HepG2 (cell line): ENCODE measurements around the gene NEURL2. TPM values are rescaled to one million over a fixed set of nuclear protein-coding genes. Genes with fewer than 3 reads are reported as not detected.

Experiments used
- ARNT2 ChIP-seq: sonication (generic); formaldehyde crosslinking; IDR thresholded peaks from 2 replicates; pipeline ENCODE4 v1.8.0; 2022; ENCODE audit warnings: mild to moderate bottlenecking, low read depth, missing genetic modification reagents, moderate library complexity
- ARNTL ChIP-seq: sonication (generic); formaldehyde crosslinking; IDR thresholded peaks from 2 replicates; pipeline ENCODE4 v1.4.0; 2020; ENCODE audit warnings: mild to moderate bottlenecking, missing genetic modification reagents
- CREM ChIP-seq, 2 experiments: sonication (generic) in 1 of 2; formaldehyde crosslinking in 1 of 2; IDR thresholded peaks; 2 replicates each; pipeline versions ENCODE4 v1.4.0 to v1.6.1; 2016 to 2020; ENCODE audit warnings: antibody characterized with exemption in 1 of 2, mild to moderate bottlenecking in 1 of 2, missing genetic modification reagents in 1 of 2
- HNF1B ChIP-seq: sonication (generic); formaldehyde crosslinking; IDR thresholded peaks from 2 replicates; pipeline ENCODE4 v1.5.1; 2020; ENCODE audit warnings: mild to moderate bottlenecking, moderate library complexity, missing genetic modification reagents
- PRDM15 ChIP-seq: sonication (generic); formaldehyde crosslinking; IDR thresholded peaks from 2 replicates; pipeline ENCODE4 v1.4.0; 2020; ENCODE audit warnings: missing genetic modification reagents
- SAFB2 ChIP-seq: sonication (generic); formaldehyde crosslinking; IDR thresholded peaks from 2 replicates; pipeline ENCODE4 v1.5.1; 2020; ENCODE audit warnings: missing genetic modification reagents, low read depth, mild to moderate bottlenecking, borderline replicate concordance
- ZFP41 ChIP-seq: sonication (generic); formaldehyde crosslinking; IDR thresholded peaks from 2 replicates; pipeline ENCODE4 v1.4.0; 2020; ENCODE audit warnings: mild to moderate bottlenecking, missing genetic modification reagents, borderline replicate concordance
- ZHX1 ChIP-seq: sonication (generic); formaldehyde crosslinking; IDR thresholded peaks from 2 replicates; pipeline ENCODE4 v1.8.1; 2022; ENCODE audit warnings: low read depth, mild to moderate bottlenecking, missing genetic modification reagents
- ZNF101 ChIP-seq: sonication (generic); formaldehyde crosslinking; IDR thresholded peaks from 2 replicates; pipeline ENCODE4 v1.4.0; 2020; ENCODE audit warnings: mild to moderate bottlenecking, low read depth, missing genetic modification reagents, borderline replicate concordance
- ZNF407 ChIP-seq: sonication (generic); formaldehyde crosslinking; IDR thresholded peaks from one replicate; pipeline ENCODE4 v1.5.1; 2020; ENCODE audit warnings: mild to moderate bottlenecking, missing genetic modification reagents; ENCODE audit errors: not compliant biosample characterization
- ZSCAN21 ChIP-seq: sonication (generic); formaldehyde crosslinking; IDR thresholded peaks from 2 replicates; pipeline ENCODE4 v1.8.0; 2022; ENCODE audit warnings: mild to moderate bottlenecking, missing genetic modification reagents, moderate library complexity, borderline replicate concordance
- polyA plus RNA-seq, 8 experiments: library from polyadenylated mRNA; depleted of rRNA in 3 of 8; stranded (reverse) in 7 of 8; unstranded in 1 of 8; fragments of >200 nt; fragmentation: Illumina TruSeq in 4 of 8; extraction: Trizol in 4 of 8; gene quantifications; 2 replicates each; pipeline versions ENCODE4 v1.2.1 to v1.2.3, GENCODE V29; 2011 to 2016; ENCODE audit warnings: low read depth in 4 of 8, missing spikeins in 1 of 8, mixed read lengths in 1 of 8; ENCODE audit not compliant: insufficient read depth in 1 of 8
- total RNA-seq, 5 experiments: library from RNA; depleted of rRNA; stranded (reverse); fragments of >200 nt; fragmentation: Illumina TruSeq; extraction: Trizol; gene quantifications; 2 replicates each; pipeline ENCODE4 v1.2.3, GENCODE V29; 2016; ENCODE audit warnings: low read depth in 1 of 5

The NEURL2 gene
- total and polyA plus RNA-seq, 2 of the 13 experiments (the other 11 are each of a cell fraction or from before 2014, with no cell fraction given), result 7.2 to 9.7 TPM

- TF ChIP-seq PRDM15 (CRISPR knock-in tag) (peak; percentile 73; the same call in 1 of the 2 replicates), CREM (IDR thresholded peaks at IDR 0.05) (no peak), CREM (CRISPR knock-in tag; IDR thresholded peaks at IDR 0.05) (no peak), HNF1B (CRISPR knock-in tag) (no peak), ZHX1 (peak; percentile 32; the same call in 1 of the 2 replicates), ZSCAN21 (CRISPR knock-in tag) (peak; percentile 57), ZNF407 (CRISPR knock-in tag) (no peak), SAFB2 (CRISPR knock-in tag) (no peak), ZNF101 (CRISPR knock-in tag) (no peak), ZFP41 (CRISPR knock-in tag) (no peak), ARNT2 (CRISPR knock-in tag) (0 out of 2 replicates have a peak, but pooled peaks have one; percentile 40), ARNTL (CRISPR knock-in tag) (0 out of 2 replicates have a peak, but pooled peaks have one; percentile 20)
Measured at GRCh38 chr20:45917790-45918141, 26.8 kb upstream of the NEURL2 start (continued).
